H9 (cell line): ENCODE results near the gene UBE2U. TPM values are rescaled to one million over a fixed set of nuclear protein-coding genes. Genes with fewer than 3 reads are reported as not detected.

Experiments
- DNase-seq: peaks from one replicate; pipeline ENCODE4 v3.0.0-alpha.2; 2017
- H2AFZ ChIP-seq: one replicate; pipeline ENCODE4 v1.6.1; 2013; ENCODE audit warnings: mild to moderate bottlenecking, low read length, control low read depth, moderate library complexity
- H2AK5ac ChIP-seq: 2 replicates; pipeline ENCODE4 v1.6.1; 2013; ENCODE audit warnings: low read length, control low read depth, mixed read lengths; ENCODE audit not compliant: insufficient read length
- H2BK120ac ChIP-seq: one replicate; pipeline ENCODE4 v1.6.1; 2013; ENCODE audit warnings: low read depth, mild to moderate bottlenecking, low read length, control low read depth, inconsistent platforms; ENCODE audit not compliant: poor library complexity, severe bottlenecking
- H2BK12ac ChIP-seq: 2 replicates; pipeline ENCODE4 v1.6.1; 2013; ENCODE audit warnings: low read length, control low read depth, mixed read lengths, low read depth; ENCODE audit not compliant: insufficient read length
- H2BK15ac ChIP-seq: 2 replicates; pipeline ENCODE4 v1.6.1; 2013; ENCODE audit warnings: low read depth, low read length, control low read depth
- H2BK20ac ChIP-seq: one replicate; pipeline ENCODE4 v1.6.1; 2013; ENCODE audit warnings: low read depth, mild to moderate bottlenecking, low read length, control low read depth, inconsistent platforms; ENCODE audit not compliant: poor library complexity, severe bottlenecking
- H2BK5ac ChIP-seq: 2 replicates; pipeline ENCODE4 v1.6.1; 2013; ENCODE audit warnings: low read length, control low read depth, mixed read lengths; ENCODE audit not compliant: insufficient read length
- H3K14ac ChIP-seq: 2 replicates; pipeline ENCODE4 v1.6.1; 2013; ENCODE audit warnings: low read length, control low read depth; ENCODE audit not compliant: insufficient read depth
- H3K18ac ChIP-seq: 2 replicates; pipeline ENCODE4 v1.6.1; 2013; ENCODE audit warnings: low read depth, mild to moderate bottlenecking, mixed read lengths, low read length, control low read depth; ENCODE audit not compliant: insufficient read length
- H3K23ac ChIP-seq: 2 replicates; pipeline ENCODE4 v1.6.1; 2013; ENCODE audit warnings: low read length, control low read depth, mixed read lengths, low read depth; ENCODE audit not compliant: insufficient read length
- H3K23me2 ChIP-seq: 2 replicates; pipeline ENCODE4 v1.6.1; 2013; ENCODE audit warnings: low read depth, mild to moderate bottlenecking, mixed read lengths, low read length, control low read depth; ENCODE audit not compliant: insufficient read length, poor library complexity, severe bottlenecking
- H3K27ac ChIP-seq: 2 replicates; pipeline ENCODE4 v1.5.1; 2013; ENCODE audit warnings: low read length, control low read depth, mixed read lengths, low read depth; ENCODE audit not compliant: insufficient read length
- H3K27me3 ChIP-seq: 2 replicates; pipeline ENCODE4 v1.6.1; 2013; ENCODE audit warnings: low read length, control low read depth, inconsistent platforms; ENCODE audit not compliant: insufficient read depth
- H3K4ac ChIP-seq: 2 replicates; pipeline ENCODE4 v1.6.1; 2013; ENCODE audit warnings: low read depth, mild to moderate bottlenecking, control low read depth, inconsistent platforms, low read length, moderate library complexity
- H3K4me1 ChIP-seq: 2 replicates; pipeline ENCODE4 v1.6.1; 2013; ENCODE audit warnings: low read length, control low read depth, inconsistent platforms; ENCODE audit not compliant: insufficient read depth
- H3K4me2 ChIP-seq: 2 replicates; pipeline ENCODE4 v1.6.1; 2013; ENCODE audit warnings: low read length, control low read depth, mixed read lengths; ENCODE audit not compliant: insufficient read length, insufficient read depth
- H3K56ac ChIP-seq: 2 replicates; pipeline ENCODE4 v1.6.1; 2013; ENCODE audit warnings: low read depth, mild to moderate bottlenecking, mixed read lengths, low read length, control low read depth; ENCODE audit not compliant: insufficient read length
- H3K79me1 ChIP-seq: 2 replicates; pipeline ENCODE4 v1.6.1; 2013; ENCODE audit warnings: low read depth, mild to moderate bottlenecking, moderate library complexity, low read length, control low read depth, inconsistent platforms; ENCODE audit not compliant: insufficient read depth, poor library complexity, severe bottlenecking
- H3K79me2 ChIP-seq: 2 replicates; pipeline ENCODE4 v1.6.1; 2013; ENCODE audit warnings: low read length, control low read depth, inconsistent platforms; ENCODE audit not compliant: insufficient read depth
- H3K9ac ChIP-seq: 2 replicates; pipeline ENCODE4 v1.6.1; 2013; ENCODE audit warnings: low read length, control low read depth, mixed read lengths; ENCODE audit not compliant: insufficient read length; ENCODE audit errors: extremely low read depth
- H3K9me3 ChIP-seq: one replicate; pipeline ENCODE4 v1.6.1; 2013; ENCODE audit warnings: low read depth, low read length, inconsistent platforms; ENCODE audit not compliant: control insufficient read depth
- H3T11ph ChIP-seq: one replicate; pipeline ENCODE4 v1.6.1; 2013; ENCODE audit warnings: mild to moderate bottlenecking, low read length, control low read depth, inconsistent platforms
- H4K20me1 ChIP-seq: one replicate; pipeline ENCODE4 v1.6.1; 2013; ENCODE audit not compliant: control insufficient read depth, insufficient read length, insufficient read depth
- H4K5ac ChIP-seq: 2 replicates; pipeline ENCODE4 v1.6.1; 2013; ENCODE audit warnings: low read depth, mild to moderate bottlenecking, mixed read lengths, low read length, control low read depth; ENCODE audit not compliant: insufficient read length
- H4K8ac ChIP-seq: replicated peaks from 2 replicates; pipeline ENCODE4 v1.6.1; 2013; ENCODE audit warnings: low read length, control low read depth, mixed read lengths, low read depth; ENCODE audit not compliant: insufficient read length
- H4K91ac ChIP-seq: 2 replicates; pipeline ENCODE4 v1.6.1; 2013; ENCODE audit warnings: low read depth, mild to moderate bottlenecking, moderate library complexity, mixed read lengths, low read length, control low read depth; ENCODE audit not compliant: insufficient read length
- H3K27ac Mint-ChIP-seq, 3 experiments: 2 replicates in 2 of 3; 3 replicates in 1 of 3; pipeline ENCODE4 v1.8.0; 2020 to 2021; ENCODE audit warnings: mixed read lengths in 3 of 3, mild to moderate bottlenecking in 1 of 3, moderate library complexity in 1 of 3
- H3K27me3 Mint-ChIP-seq: 2 replicates; pipeline ENCODE4 v1.8.0; 2021; ENCODE audit warnings: low read depth, mild to moderate bottlenecking, moderate library complexity, mixed read lengths
- H3K36me3 Mint-ChIP-seq, 3 experiments: 2 replicates in 2 of 3; 3 replicates in 1 of 3; pipeline ENCODE4 v1.8.0; 2020 to 2021; ENCODE audit warnings: low read depth in 3 of 3, mixed read lengths in 3 of 3; ENCODE audit not compliant: insufficient read depth in 1 of 3
- H3K4me1 Mint-ChIP-seq, 2 experiments: 2 replicates each; pipeline ENCODE4 v1.8.0; 2020; ENCODE audit warnings: mixed read lengths in 2 of 2
- H3K4me3 Mint-ChIP-seq, 2 experiments: 2 replicates in 1 of 2; 3 replicates in 1 of 2; pipeline ENCODE4 v1.8.0; 2020 to 2021; ENCODE audit warnings: mild to moderate bottlenecking in 2 of 2, mixed read lengths in 2 of 2, moderate library complexity in 1 of 2
- H3K9me3 Mint-ChIP-seq, 2 experiments: 2 replicates in 1 of 2; 3 replicates in 1 of 2; pipeline ENCODE4 v1.8.0; 2020; ENCODE audit warnings: mild to moderate bottlenecking in 2 of 2, mixed read lengths in 2 of 2, moderate library complexity in 1 of 2
- WGBS: extraction: QIAGEN DNeasy Blood & Tissue Kit; methylation state at CpG from one replicate; pipeline ENCODE4 v1.1.7; 2013; ENCODE audit warnings: missing lambda C conversion rate, low lambda C conversion rate, mixed read lengths; ENCODE audit not compliant: insufficient read length; ENCODE audit errors: extremely low coverage; 5-methylcytosine and 5-hydroxymethylcytosine counted together
- total RNA-seq: library from RNA; stranded (reverse); gene quantifications from 2 replicates; pipeline ENCODE4 v1.2.1, GENCODE V29; 2021
- TF ChIP-seq, protein P1 (sequence below): fragments of 200-600 bp; sonication (generic); conservative IDR thresholded peaks from 3 replicates; pipeline ENCODE4 v1.8.0; 2021; ENCODE audit warnings: antibody characterized with exemption, mild to moderate bottlenecking

UBE2U gene
- total RNA-seq, 1 experiment from 2014 or later: not detected

DNA sequence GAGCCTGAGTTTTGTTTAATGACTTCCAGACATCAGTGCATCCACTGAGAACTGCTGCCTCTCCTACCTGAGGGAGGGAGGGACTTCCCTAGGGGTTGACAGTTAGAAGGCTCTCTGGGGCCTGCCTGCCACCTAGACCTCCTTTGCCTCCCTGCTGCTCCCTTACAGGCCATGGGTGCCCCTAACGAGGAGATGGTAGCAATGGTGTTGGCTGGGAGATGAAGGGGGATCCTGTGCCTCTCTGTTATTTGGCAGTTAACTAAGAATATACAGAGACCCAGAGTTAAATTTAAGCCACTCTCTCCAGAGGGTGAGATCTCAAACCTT is 66.1 kb downstream of the UBE2U start:
- Histone ChIP-seq H2BK12ac (no peak overlapping the region), H3K79me1 (no peaks in the 10 kb centered on the region), H3K4me1 (peaks cover 2% of the 10 kb centered on the region; the same call in 1 of the 2 replicates), H3K27me3 (no peaks in the 10 kb centered on the region), H3K14ac (no peak overlapping the region), H3K56ac (no peak overlapping the region), H3K9me3 (no peaks in the 10 kb centered on the region), H2BK15ac (no peak overlapping the region), H3T11ph (no peak overlapping the region), H4K8ac (no peak overlapping the region), H2BK120ac (no peak overlapping the region), H3K18ac (no peak overlapping the region), H3K23ac (no peak overlapping the region), H3K23me2 (no peaks in the 10 kb centered on the region), H4K20me1 (no peaks in the 10 kb centered on the region), H3K4me2 (no peak overlapping the region), H3K27ac (no peak overlapping the region), H3K4ac (no peak overlapping the region), H2AK5ac (no peak overlapping the region), H3K79me2 (no peaks in the 10 kb centered on the region), H2AFZ (no peak overlapping the region), H2BK20ac (no peak overlapping the region), H2BK5ac (no peak overlapping the region), H4K5ac (no peak overlapping the region), H3K9ac (no peak overlapping the region), H4K91ac (no peak overlapping the region)
- TF ChIP-seq, protein P1, sequence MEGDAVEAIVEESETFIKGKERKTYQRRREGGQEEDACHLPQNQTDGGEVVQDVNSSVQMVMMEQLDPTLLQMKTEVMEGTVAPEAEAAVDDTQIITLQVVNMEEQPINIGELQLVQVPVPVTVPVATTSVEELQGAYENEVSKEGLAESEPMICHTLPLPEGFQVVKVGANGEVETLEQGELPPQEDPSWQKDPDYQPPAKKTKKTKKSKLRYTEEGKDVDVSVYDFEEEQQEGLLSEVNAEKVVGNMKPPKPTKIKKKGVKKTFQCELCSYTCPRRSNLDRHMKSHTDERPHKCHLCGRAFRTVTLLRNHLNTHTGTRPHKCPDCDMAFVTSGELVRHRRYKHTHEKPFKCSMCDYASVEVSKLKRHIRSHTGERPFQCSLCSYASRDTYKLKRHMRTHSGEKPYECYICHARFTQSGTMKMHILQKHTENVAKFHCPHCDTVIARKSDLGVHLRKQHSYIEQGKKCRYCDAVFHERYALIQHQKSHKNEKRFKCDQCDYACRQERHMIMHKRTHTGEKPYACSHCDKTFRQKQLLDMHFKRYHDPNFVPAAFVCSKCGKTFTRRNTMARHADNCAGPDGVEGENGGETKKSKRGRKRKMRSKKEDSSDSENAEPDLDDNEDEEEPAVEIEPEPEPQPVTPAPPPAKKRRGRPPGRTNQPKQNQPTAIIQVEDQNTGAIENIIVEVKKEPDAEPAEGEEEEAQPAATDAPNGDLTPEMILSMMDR: no peak
- H3K27ac Mint-ChIP-seq: no peak overlapping the region
- no peak overlapping the region for H3K4me3 Mint-ChIP-seq
- no peaks in the 10 kb centered on the region; the same call in 1 of the 2 replicates for H3K27me3 Mint-ChIP-seq
- peaks cover 3 to 4% of the 10 kb centered on the region in 2 experiments; a peak in 3 of 4 replicates for H3K4me1 Mint-ChIP-seq
- no CpG with 5 or more reads among the region's 1 CpG for WGBS
- H3K36me3 Mint-ChIP-seq: peaks cover 9 to 14% (median 14%) of the 10 kb centered on the region in 3 experiments
- peaks cover 12 to 18% of the 10 kb centered on the region in 2 experiments for H3K9me3 Mint-ChIP-seq
- no peak for DNase-seq
